WTC11 (cell line): Measurements from ENCODE around the gene POU5F1.

Source experiments
- ELF4 ChIP-seq: sonication (generic); formaldehyde crosslinking; IDR thresholded peaks from 2 replicates; pipeline ENCODE4 v1.8.1; 2022; ENCODE audit warnings: low read depth, mild to moderate bottlenecking, moderate library complexity, missing genetic modification reagents
- ZNF121 ChIP-seq: sonication (generic); formaldehyde crosslinking; IDR thresholded peaks from 2 replicates; pipeline ENCODE4 v1.8.0; 2023; ENCODE audit warnings: missing genetic modification reagents
- ZNF263 ChIP-seq: sonication (generic); formaldehyde crosslinking; IDR thresholded peaks from 2 replicates; pipeline ENCODE4 v1.8.1; 2022; ENCODE audit warnings: low read depth, mild to moderate bottlenecking, moderate library complexity, missing genetic modification reagents

DNA sequence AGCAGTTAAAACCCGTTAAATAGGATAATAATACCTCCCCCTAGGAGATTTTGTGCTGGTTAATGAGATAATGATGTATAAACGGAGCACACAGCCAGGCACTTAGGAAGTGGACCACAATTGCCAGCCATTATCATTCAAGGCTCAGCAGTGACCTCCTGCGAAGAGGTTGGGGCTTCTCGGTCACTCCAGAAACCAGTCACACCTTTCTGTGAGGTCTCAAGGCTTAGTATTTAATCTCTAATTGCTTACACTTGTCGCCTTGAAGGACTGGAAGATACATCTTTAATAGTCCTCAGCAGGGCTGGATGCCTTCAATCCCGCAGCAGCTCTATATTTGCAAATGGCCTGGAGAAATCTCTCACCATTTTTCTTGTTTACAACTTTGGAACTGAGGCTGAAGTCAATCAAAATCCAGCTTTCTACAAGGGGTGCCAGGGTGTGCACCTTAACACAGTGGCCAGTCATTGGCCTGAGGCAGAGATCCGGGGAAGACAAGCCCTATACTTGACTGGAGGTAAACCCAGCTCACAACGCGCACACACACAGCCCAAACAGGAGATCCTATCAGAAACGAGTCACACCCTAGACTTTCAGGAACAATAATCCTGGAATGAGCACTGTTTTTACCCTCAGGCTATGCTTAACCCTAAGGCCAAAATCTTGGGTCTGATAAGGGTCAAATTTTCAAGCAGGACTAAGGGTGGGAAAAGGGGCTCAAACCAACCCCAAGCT, 1.2 kb downstream of the POU5F1 start:
- TF ChIP-seq ELF4 (CRISPR knock-in tag) (no peak), ZNF263 (CRISPR knock-in tag) (no peak), ZNF121 (CRISPR knock-in tag) (no peak)
